ENCODE data around the gene KRT24. TPM values are rescaled to one million over a fixed set of nuclear protein-coding genes. Genes with fewer than 3 reads are reported as not detected.

Gene KRT24
- total RNA-seq, 4 donors from 2014 or later = not detected

DNA sequence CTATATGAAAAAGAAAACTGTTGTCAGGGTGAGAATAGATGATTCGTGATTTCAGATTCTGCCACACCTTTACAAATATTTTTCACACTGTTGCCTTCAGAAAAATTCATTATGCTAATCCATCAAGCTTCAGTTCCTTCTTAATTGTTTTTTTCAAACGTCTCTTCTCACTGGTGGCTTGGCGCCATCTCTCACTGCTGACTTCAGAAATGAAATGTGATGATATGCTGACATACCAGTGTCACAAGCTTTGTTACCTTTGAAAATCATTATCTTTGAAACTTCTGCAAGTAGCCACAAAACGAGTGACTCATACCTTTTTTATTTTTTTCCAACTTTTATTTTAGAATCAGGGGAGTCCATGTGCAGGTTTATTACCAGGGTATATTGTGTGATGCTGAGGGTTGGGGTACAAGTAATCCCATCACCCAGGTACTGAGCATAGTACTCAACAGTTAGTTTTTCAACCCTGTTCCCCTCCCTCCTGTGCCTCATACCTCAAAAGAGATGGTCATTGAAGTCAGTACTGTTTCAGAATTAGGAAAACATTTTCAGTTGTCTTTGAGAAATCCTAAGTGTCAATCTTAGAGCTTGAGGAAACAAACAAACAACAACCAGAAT is 24.5 kb downstream of the KRT24 start:
- ATAC-seq (ENCODE audit: low FRiP score) = no peak
- no peak for DNase-seq (ENCODE audit: low spot score)
- TF ChIP-seq, protein P1, sequence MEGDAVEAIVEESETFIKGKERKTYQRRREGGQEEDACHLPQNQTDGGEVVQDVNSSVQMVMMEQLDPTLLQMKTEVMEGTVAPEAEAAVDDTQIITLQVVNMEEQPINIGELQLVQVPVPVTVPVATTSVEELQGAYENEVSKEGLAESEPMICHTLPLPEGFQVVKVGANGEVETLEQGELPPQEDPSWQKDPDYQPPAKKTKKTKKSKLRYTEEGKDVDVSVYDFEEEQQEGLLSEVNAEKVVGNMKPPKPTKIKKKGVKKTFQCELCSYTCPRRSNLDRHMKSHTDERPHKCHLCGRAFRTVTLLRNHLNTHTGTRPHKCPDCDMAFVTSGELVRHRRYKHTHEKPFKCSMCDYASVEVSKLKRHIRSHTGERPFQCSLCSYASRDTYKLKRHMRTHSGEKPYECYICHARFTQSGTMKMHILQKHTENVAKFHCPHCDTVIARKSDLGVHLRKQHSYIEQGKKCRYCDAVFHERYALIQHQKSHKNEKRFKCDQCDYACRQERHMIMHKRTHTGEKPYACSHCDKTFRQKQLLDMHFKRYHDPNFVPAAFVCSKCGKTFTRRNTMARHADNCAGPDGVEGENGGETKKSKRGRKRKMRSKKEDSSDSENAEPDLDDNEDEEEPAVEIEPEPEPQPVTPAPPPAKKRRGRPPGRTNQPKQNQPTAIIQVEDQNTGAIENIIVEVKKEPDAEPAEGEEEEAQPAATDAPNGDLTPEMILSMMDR (IDR thresholded peaks at IDR 0.05) = no peak

- ATAC-seq (ENCODE audit: low FRiP score) (no peak), DNase-seq (ENCODE audit: low spot score) (no peak)
- TF ChIP-seq, protein P1 (IDR thresholded peaks at IDR 0.05) = no peak
Measured at GRCh38 chr17:40675905-40676304, 27.6 kb downstream of the KRT24 start.

- DNase-seq (ENCODE audit: low spot score) = no peak
- TF ChIP-seq, protein P1 (IDR thresholded peaks at IDR 0.05) = no peak
- no peak for ATAC-seq (ENCODE audit: low FRiP score)
Measured at GRCh38 chr17:40672654-40673053, 30.9 kb downstream of the KRT24 start.

GRCh38 chr17:40671282-40671681 is 32.3 kb downstream of the KRT24 start:
- no peak for ATAC-seq (ENCODE audit: low FRiP score)
- TF ChIP-seq, protein P1 (IDR thresholded peaks at IDR 0.05) = no peak

DNA sequence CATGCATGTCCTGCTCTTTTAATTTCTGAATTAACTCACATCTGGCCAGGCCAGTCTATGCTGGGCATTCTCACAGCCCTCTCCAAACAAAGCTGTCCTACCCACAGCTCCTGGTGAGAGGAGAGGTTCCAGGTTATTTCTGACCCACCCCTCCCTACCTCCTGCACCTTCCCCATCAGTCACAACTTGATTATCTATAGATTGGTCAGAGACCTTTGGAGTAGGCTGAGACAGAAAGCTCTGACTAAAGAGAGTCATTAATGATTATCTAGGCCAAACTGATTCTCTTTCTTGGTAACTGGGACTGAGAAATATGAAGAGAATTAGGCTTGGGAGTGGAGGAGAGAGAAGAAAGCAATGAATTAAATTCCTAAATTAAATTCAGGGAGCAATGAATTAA is 37.2 kb downstream of the KRT24 start:
- TF ChIP-seq, protein P1 (IDR thresholded peaks at IDR 0.05) = no peak
- ATAC-seq (ENCODE audit: low FRiP score) (no peak), DNase-seq (ENCODE audit: low spot score) (no peak)

More at GRCh38 chr17:40671282-40671681, 32.3 kb downstream of the KRT24 start:
- DNase-seq (ENCODE audit: low spot score) = no peak

- ATAC-seq (ENCODE audit: low FRiP score) (no peak), DNase-seq (ENCODE audit: low spot score) (no peak)
- TF ChIP-seq, protein P1 (IDR thresholded peaks at IDR 0.05) = no peak
Measured at GRCh38 chr17:40664582-40665333, 38.8 kb downstream of the KRT24 start, which contains the start of gene KRT222. TSS of gene KRT222 (minus strand) at chr17:40665177. CDS start at chr17:40665099, 78 bp downstream.
